ENCODE measurements around the gene ST8SIA5.

- no peak for TF ChIP-seq CTCF (IDR thresholded peaks at IDR 0.05)
- TF ChIP-seq EP300 (IDR thresholded peaks at IDR 0.05) = no peak
- TF ChIP-seq POLR2AphosphoS5 (IDR thresholded peaks at IDR 0.05) = no peak
Observed at GRCh38 chr18:46721331-46721730, 35.5 kb downstream of the ST8SIA5 start.

Data from stomach (tissue), 4 donors.